OCI-LY7 (cell line): Measurements from ENCODE around the gene ARHGEF4. TPM values are rescaled to one million over a fixed set of nuclear protein-coding genes. Genes with fewer than 3 reads are reported as not detected.

Experiments used
- BruUV-seq: library from RNA; stranded (reverse); fragments of 400-500 nt; replicated peaks from 2 replicates; lab custom pipeline; 2021; lab: Mats Ljungman, UMichigan
- CTCF ChIA-PET: fragments of 300-600 bp; sonication (Branson Sonifier 250); formaldehyde crosslinking; loops from one replicate; lab custom pipeline; 2022; ENCODE audit warnings: antibody characterized with exemption; ENCODE audit not compliant: unreplicated experiment; lab: Charles Lee
- POLR2A ChIA-PET: fragments of 300-600 bp; sonication (Branson Sonifier 250); formaldehyde crosslinking; loops from one replicate; lab custom pipeline; 2022; ENCODE audit warnings: antibody characterized with exemption; lab: Charles Lee
- DNase-seq: peaks from one replicate; pipeline ENCODE4 v3.0.0-alpha.2; 2015; ENCODE audit warnings: low spot score
- H2AFZ ChIP-seq: fragments of 200-600 bp; sonication (generic), shearing (Covaris generic); 2 replicates; pipeline ENCODE4 v1.6.1; 2014; ENCODE audit warnings: mild to moderate bottlenecking, antibody characterized with exemption, low read length, moderate library complexity
- H3K27ac ChIP-seq: fragments of 200-600 bp; sonication (generic); 2 replicates; pipeline ENCODE4 v1.5.1; 2014; ENCODE audit warnings: mixed run types, low read depth, mild to moderate bottlenecking, moderate library complexity, low read length, inconsistent platforms; ENCODE audit not compliant: poor library complexity, severe bottlenecking
- H3K36me3 ChIP-seq: fragments of 200-600 bp; sonication (generic); 2 replicates; pipeline ENCODE4 v1.6.1; 2014; ENCODE audit warnings: mild to moderate bottlenecking, antibody characterized with exemption, low read length, moderate library complexity, mixed read lengths; ENCODE audit not compliant: insufficient read depth
- H3K4me1 ChIP-seq: fragments of 200-600 bp; sonication (generic); 2 replicates; pipeline ENCODE4 v1.5.1; 2014; ENCODE audit warnings: mild to moderate bottlenecking, low read length; ENCODE audit not compliant: insufficient read depth, poor library complexity, severe bottlenecking
- H3K4me2 ChIP-seq: fragments of 200-600 bp; sonication (generic); 2 replicates; pipeline ENCODE4 v1.6.1; 2014; ENCODE audit warnings: mild to moderate bottlenecking, low read length
- H3K4me3 ChIP-seq: fragments of 200-600 bp; sonication (generic); 2 replicates; pipeline ENCODE4 v1.5.1; 2014; ENCODE audit warnings: mild to moderate bottlenecking, low read depth, low read length; ENCODE audit not compliant: poor library complexity, severe bottlenecking
- H3K79me2 ChIP-seq: fragments of 200-600 bp; sonication (generic); 2 replicates; pipeline ENCODE4 v1.6.1; 2016; ENCODE audit warnings: low read depth, mild to moderate bottlenecking, low read length, moderate library complexity, mixed read lengths; ENCODE audit not compliant: insufficient read depth
- H3K9me2 ChIP-seq: fragments of 200-600 bp; sonication (generic); 2 replicates; pipeline ENCODE4 v1.6.1; 2016; ENCODE audit warnings: mild to moderate bottlenecking, low read length, mixed read lengths; ENCODE audit not compliant: insufficient read depth
- H3K9me3 ChIP-seq: fragments of 200-600 bp; sonication (generic); 2 replicates; pipeline ENCODE4 v1.6.1; 2014; ENCODE audit warnings: mild to moderate bottlenecking, mixed run types, low read length, mixed read lengths
- H4K20me1 ChIP-seq: fragments of 200-600 bp; sonication (generic); 2 replicates; pipeline ENCODE4 v1.6.1; 2014; ENCODE audit warnings: mild to moderate bottlenecking, antibody characterized with exemption, low read length, moderate library complexity, mixed read lengths; ENCODE audit not compliant: insufficient read depth
- CTCF ChIP-seq: fragments of 200-600 bp; sonication (generic); conservative IDR thresholded peaks from 2 replicates; pipeline ENCODE4 v1.5.1; 2014; ENCODE audit warnings: mild to moderate bottlenecking, antibody characterized with exemption, low read length, moderate library complexity, mixed read lengths
- EZH2phosphoT487 ChIP-seq: fragments of 200-600 bp; sonication (generic); IDR thresholded peaks from 2 replicates; pipeline ENCODE4 v1.6.1; 2018; ENCODE audit warnings: low read depth, borderline replicate concordance, mild to moderate bottlenecking, mixed run types, antibody characterized with exemption, low read length, moderate library complexity, mixed read lengths
- intact Hi-C: fragments of 100-400 bp; cut with micrococcal nuclease; formaldehyde crosslinking; loops from one replicate; pipeline ENCODE4 v1.10.0; 2022; ENCODE audit not compliant: unreplicated experiment
- total RNA-seq, 2 experiments: library from RNA; depleted of rRNA in 1 of 2; stranded (reverse); fragments of >200 nt in 1 of 2; shearing (Covaris generic) in 1 of 2; gene quantifications; 2 replicates each; pipeline ENCODE4 v1.2.3, GENCODE V29; 2014 to 2022

Gene ARHGEF4
- total RNA-seq, 2 experiments from 2014 or later: 1.1 to 1.7 TPM

- Histone ChIP-seq H2AFZ (no peak overlapping the region), H3K4me1 (peaks cover 7% of the 10 kb centered on the region), H3K9me3 (no peaks in the 10 kb centered on the region), H3K9me2 (no peaks in the 10 kb centered on the region), H3K27ac (no peak overlapping the region), H3K4me2 (no peak overlapping the region), H3K36me3 (no peaks in the 10 kb centered on the region), H4K20me1 (no peaks in the 10 kb centered on the region), H3K4me3 (no peak overlapping the region), H3K79me2 (no peaks in the 10 kb centered on the region)
- intact Hi-C loops: no loop called here
- no peak for TF ChIP-seq EZH2phosphoT487
- no peak for TF ChIP-seq CTCF
- ChIA-PET POLR2A (no interaction called here), CTCF (no interaction called here)
- DNase-seq: no peak
- no TSS peak for BruUV-seq
These were observed 56.4 kb downstream of the ARHGEF4 start for GRCh38 chr2:130892793-130893785.

GRCh38 chr2:130894326-130894942 lies 57.7 kb downstream of the ARHGEF4 start:
- H3K27ac ChIP-seq: no peak overlapping the region
- H2AFZ ChIP-seq: no peak overlapping the region
- H4K20me1 ChIP-seq: no peaks in the 10 kb centered on the region
- no peaks in the 10 kb centered on the region for H3K9me2 ChIP-seq
- no peaks in the 10 kb centered on the region for H3K79me2 ChIP-seq
- no TSS peak for BruUV-seq
- ChIA-PET CTCF (no interaction called here), POLR2A (no interaction called here)
- H3K4me2 ChIP-seq: no peak overlapping the region
- DNase-seq: no peak
- H3K36me3 ChIP-seq: no peaks in the 10 kb centered on the region
- no peaks in the 10 kb centered on the region for H3K9me3 ChIP-seq
- H3K4me3 ChIP-seq: no peak overlapping the region
- intact Hi-C loops: no loop called here
- peaks cover 7% of the 10 kb centered on the region for H3K4me1 ChIP-seq
- TF ChIP-seq EZH2phosphoT487 (no peak), CTCF (no peak)
